Tibial artery (tissue), 4 donors: Measurements from ENCODE around the gene RPTOR.
"Not testable (repeated sequence)": the region's sequence is repeated elsewhere in the genome, so short reads cannot be mapped to it uniquely, and the experiment has no call there.

Experiments used
- DNase-seq, 2 donors: peaks; one replicate each; pipeline ENCODE4 v3.0.0-alpha.2; 2019
- H3K27ac ChIP-seq, 2 donors: fragments of 200-600 bp; sonication (generic) in 1 of 2; 1 replicate in 1 of 2; 2 replicates in 1 of 2; pipeline ENCODE4 v1.5.1; 2018 to 2019; ENCODE audit warnings: mild to moderate bottlenecking in 1 of 2
- H3K27me3 ChIP-seq, 2 donors: fragments of 200-600 bp; sonication (generic) in 1 of 2; one replicate each; pipeline versions ENCODE4 v1.5.1 to v1.6.0; 2016 to 2019
- H3K36me3 ChIP-seq, 3 donors: fragments of 200-600 bp; sonication (generic) in 2 of 3; one replicate each; pipeline ENCODE4 v1.5.1; 2016 to 2019; ENCODE audit warnings: mild to moderate bottlenecking in 2 of 3
- H3K4me1 ChIP-seq, 4 donors: fragments of 200-600 bp; sonication (generic) in 2 of 4; 1 replicate in 3 of 4; 2 replicates in 1 of 4; pipeline ENCODE4 v1.5.1; 2016 to 2019
- H3K4me3 ChIP-seq, 2 donors: fragments of 200-600 bp; sonication (generic) in 1 of 2; 1 replicate in 1 of 2; 2 replicates in 1 of 2; pipeline ENCODE4 v1.5.1; 2018 to 2019; ENCODE audit warnings: mild to moderate bottlenecking in 2 of 2
- H3K9me3 ChIP-seq, 3 donors: fragments of 200-600 bp; sonication (generic) in 1 of 3; one replicate each; pipeline ENCODE4 v1.5.1; 2016 to 2019
- intact Hi-C: fragments of 100-400 bp; cut with DNase I; formaldehyde crosslinking; loops from one replicate; pipeline ENCODE4 v1.15.0; 2023; ENCODE audit warnings: low total_unique reads
- TF ChIP-seq, protein P1 (sequence below), 2 experiments: fragments of 200-600 bp in 1 of 2; fragments of 450-650 bp in 1 of 2; IDR thresholded peaks; one replicate each; pipeline ENCODE4 v1.5.1; 2017 to 2019; ENCODE audit warnings: antibody characterized with exemption in 2 of 2, mild to moderate bottlenecking in 1 of 2, moderate library complexity in 1 of 2

RPTOR gene

DNA sequence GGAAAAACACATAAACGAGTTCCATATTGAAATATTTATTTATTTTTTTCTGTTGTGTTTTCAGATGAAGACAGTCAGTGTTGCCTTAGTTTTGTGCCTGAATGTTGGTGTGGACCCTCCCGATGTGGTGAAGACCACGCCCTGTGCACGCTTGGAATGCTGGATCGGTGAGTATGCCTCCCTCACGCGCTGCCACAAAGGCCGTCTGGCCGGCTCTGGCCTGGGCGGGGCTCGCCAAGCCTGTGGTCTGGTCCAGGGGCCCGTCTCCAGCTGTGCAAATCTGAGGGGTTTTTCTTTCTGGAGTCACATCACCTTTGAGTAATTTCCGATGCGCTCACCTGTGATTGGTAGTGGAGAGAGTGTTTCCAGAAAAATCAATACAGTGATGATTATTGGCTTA, 81.0 kb downstream of the RPTOR start:
- Histone ChIP-seq H3K4me3 (no peak overlapping the region), H3K9me3 (no peaks in the 10 kb centered on the region), H3K27ac (no peak overlapping the region), H3K27me3 (no peaks in the 10 kb centered on the region), H3K4me1 (peaks cover 0 to 3% (median 0%) of the 10 kb centered on the region in 4 donors), H3K36me3 (peaks cover 0 to 16% (median 6%) of the 10 kb centered on the region in 3 donors)
- DNase-seq: no peak
- intact Hi-C loops: no loop called here
- TF ChIP-seq, protein P1, sequence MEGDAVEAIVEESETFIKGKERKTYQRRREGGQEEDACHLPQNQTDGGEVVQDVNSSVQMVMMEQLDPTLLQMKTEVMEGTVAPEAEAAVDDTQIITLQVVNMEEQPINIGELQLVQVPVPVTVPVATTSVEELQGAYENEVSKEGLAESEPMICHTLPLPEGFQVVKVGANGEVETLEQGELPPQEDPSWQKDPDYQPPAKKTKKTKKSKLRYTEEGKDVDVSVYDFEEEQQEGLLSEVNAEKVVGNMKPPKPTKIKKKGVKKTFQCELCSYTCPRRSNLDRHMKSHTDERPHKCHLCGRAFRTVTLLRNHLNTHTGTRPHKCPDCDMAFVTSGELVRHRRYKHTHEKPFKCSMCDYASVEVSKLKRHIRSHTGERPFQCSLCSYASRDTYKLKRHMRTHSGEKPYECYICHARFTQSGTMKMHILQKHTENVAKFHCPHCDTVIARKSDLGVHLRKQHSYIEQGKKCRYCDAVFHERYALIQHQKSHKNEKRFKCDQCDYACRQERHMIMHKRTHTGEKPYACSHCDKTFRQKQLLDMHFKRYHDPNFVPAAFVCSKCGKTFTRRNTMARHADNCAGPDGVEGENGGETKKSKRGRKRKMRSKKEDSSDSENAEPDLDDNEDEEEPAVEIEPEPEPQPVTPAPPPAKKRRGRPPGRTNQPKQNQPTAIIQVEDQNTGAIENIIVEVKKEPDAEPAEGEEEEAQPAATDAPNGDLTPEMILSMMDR (IDR thresholded peaks at IDR 0.05): no peak

DNA sequence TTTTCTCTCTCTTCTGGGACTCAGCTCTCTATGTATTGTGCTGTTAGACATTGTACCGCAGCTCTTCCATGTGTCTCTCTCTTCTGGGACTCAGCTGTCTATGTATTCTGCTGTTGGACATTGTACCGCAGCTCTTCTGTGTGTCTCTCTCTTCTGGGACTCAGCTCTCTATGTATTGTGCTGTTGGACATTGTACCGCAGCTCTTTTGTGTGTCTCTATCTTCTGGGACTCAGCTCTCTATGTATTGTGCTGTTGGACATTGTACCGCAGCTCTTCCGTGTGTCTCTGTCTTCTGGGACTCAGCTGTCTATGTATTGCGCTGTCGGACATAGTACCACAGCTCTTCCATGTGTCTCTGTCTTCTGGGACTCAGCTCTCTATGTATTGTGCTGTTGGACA, 84.2 kb downstream of the RPTOR start:
- H3K27me3 ChIP-seq, H3K27ac ChIP-seq, DNase-seq, H3K4me1 ChIP-seq, intact Hi-C loops, H3K4me3 ChIP-seq, H3K9me3 ChIP-seq: not testable (repeated sequence)
- H3K36me3 ChIP-seq: peaks cover 0 to 16% (median 6%) of the 10 kb centered on the region in 3 donors

DNA sequence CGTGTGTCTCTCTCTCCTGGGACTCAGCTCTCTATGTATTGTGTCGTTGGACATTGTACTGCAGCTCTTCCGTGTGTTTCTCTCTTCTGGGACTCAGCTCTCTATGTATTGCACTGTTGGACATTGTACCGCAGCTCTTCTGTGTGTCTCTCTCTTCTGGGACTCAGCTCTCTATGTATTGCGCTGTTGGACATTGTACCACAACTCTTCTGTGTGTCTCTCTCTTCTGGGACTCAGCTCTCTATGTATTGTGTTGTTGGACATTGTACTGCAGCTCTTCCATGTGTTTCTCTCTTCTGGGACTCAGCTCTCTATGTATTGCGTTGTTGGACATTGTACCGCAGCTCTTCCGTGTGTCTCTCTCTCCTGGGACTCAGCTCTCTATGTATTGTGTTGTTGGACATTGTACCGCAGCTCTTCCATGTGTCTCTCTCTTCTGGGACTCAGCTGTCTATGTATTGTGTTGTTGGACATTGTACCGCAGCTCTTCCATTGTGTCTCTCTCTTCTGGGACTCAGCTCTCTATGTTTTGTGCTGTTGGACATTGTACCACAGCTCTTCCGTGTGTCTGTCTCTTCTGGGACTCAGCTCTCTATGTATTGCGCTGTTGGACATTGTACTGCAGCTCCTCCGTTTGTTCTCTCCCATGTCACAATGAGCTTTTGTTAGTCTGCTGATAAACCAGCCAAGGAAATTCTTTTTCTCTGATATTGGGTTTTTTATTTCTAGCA, 84.8 kb downstream of the RPTOR start:
- intact Hi-C loops: no loop called here
- H3K27me3 ChIP-seq: no peaks in the 10 kb centered on the region
- H3K36me3 ChIP-seq: peaks cover 0 to 16% (median 6%) of the 10 kb centered on the region in 3 donors
- H3K4me1 ChIP-seq: no peaks in the 10 kb centered on the region
- no peak overlapping the region for H3K4me3 ChIP-seq
- TF ChIP-seq, protein P1 (IDR thresholded peaks at IDR 0.05): no peak
- H3K9me3 ChIP-seq: no peaks in the 10 kb centered on the region
- DNase-seq: no peak
- no peak overlapping the region for H3K27ac ChIP-seq

DNA sequence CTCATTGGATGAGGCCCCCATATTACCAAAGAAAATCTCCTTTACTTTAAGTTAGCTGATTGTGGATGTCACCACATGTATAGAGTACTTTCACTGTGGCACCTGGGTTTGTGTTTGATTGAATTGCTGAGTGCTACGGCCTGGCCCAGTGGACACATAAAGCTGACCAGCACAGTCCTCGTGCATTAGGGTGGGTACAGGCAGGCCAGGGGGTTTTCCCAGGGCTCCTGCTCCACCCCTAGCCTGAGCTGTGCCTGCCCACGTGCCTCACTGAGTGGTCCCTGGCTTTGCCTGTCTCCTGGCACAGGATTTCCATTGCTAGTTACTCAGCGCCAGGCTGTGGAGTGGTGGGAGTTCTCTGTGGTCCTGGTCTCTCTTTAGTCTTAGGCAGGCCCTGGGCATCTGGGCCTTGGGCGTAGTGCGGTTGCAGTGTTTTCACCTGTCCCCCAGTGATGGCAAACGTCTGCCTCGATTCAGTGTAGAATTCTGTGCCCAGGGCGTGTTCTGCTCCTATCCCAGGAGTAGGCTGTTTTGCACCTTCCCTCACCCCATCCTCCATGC, 86.0 kb downstream of the RPTOR start:
- TF ChIP-seq, protein P1 (IDR thresholded peaks at IDR 0.05): no peak
- no peak overlapping the region for H3K27ac ChIP-seq
- H3K9me3 ChIP-seq: no peaks in the 10 kb centered on the region
- no peak overlapping the region for H3K4me3 ChIP-seq
- H3K27me3 ChIP-seq: no peaks in the 10 kb centered on the region
- DNase-seq: no peak
- H3K36me3 ChIP-seq: peaks cover 0 to 14% (median 6%) of the 10 kb centered on the region in 3 donors
- intact Hi-C loops: no loop called here
- H3K4me1 ChIP-seq: no peaks in the 10 kb centered on the region

DNA sequence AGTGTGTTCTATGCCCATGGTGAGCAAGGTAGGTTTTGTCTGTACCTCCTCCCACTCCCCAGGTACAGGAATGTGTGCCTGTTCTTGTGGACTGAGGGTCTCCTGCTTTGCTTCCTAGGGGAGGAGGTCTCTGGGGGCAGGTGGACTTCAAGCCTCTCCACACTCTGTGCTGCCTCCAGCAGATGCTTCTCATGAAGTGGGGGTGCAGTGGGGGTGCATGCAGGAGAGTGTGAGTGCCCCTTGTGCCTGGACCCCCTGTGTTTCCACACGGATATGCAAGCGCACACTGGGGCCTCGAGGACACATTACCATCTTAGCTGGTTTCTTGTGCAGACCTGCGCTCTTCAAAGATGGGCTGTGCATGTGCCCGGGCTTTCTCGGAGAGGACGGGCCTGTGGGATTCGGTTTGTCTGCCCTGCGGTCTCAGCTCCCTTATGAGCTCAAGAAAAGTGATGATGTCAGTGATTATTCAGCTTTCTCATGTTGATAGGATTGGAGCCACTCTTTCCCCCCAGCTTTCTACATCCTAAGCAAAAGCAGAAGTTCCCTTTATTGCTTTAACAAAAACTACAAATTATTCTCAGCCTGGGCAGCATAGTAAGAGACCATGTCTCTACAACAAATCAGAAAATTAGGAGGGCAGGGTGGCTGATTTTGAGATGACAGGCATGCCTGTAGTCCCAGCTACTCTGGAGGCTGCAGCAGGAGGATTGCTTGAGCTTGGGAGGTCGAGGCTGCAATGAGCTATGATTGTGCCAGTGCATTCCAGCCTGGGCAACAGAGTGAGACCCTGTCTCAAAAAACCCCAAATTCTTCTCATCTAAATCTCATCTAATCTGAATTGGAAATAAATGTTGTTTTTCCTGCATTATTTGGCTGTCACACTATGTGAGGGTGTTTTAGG, 86.8 kb downstream of the RPTOR start:
- H3K9me3 ChIP-seq: no peaks in the 10 kb centered on the region
- H3K27me3 ChIP-seq: no peaks in the 10 kb centered on the region
- H3K27ac ChIP-seq: no peak overlapping the region
- H3K4me1 ChIP-seq: no peaks in the 10 kb centered on the region
- no peak for DNase-seq
- H3K4me3 ChIP-seq: no peak overlapping the region
- intact Hi-C loops: no loop called here
- H3K36me3 ChIP-seq: peaks cover 0 to 6% (median under 1%) of the 10 kb centered on the region in 3 donors
- TF ChIP-seq, protein P1 (IDR thresholded peaks at IDR 0.05): no peak
